ENCODE results near the gene RIN3. TPM values are rescaled to one million over a fixed set of nuclear protein-coding genes. Genes with fewer than 3 reads are reported as not detected.

RIN3 gene
- total and polyA plus RNA-seq, 2 donors (not counting 3 experiments of a cell fraction or from before 2014, with no cell fraction given), result 5.1 to 20.8 TPM

GRCh38 chr14:92615451-92615850, 101.9 kb downstream of the RIN3 start:
- Histone ChIP-seq H3K4me3 (replicated peaks in 1 of 3; ENCODE audit: insufficient read depth in 1 of 3, low read depth in 1 of 3, low read length in 3 of 3) (no peak overlapping the region), H2AFZ (ENCODE audit: low read depth, low read length) (no peak overlapping the region), H3K27ac (ENCODE audit: insufficient read depth, low read depth, low read length) (no peak overlapping the region), H3K4me1 (ENCODE audit: control insufficient read depth, extremely low read depth, insufficient read depth, low read length) (peaks cover 3% of the 10 kb centered on the region), H3K27me3 (ENCODE audit: control insufficient read depth in 2 of 2, insufficient read depth in 2 of 2, low read length in 2 of 2) (no peaks in the 10 kb centered on the region), H3K36me3 (ENCODE audit: control insufficient read depth in 2 of 2, extremely low read depth in 1 of 2, insufficient read depth in 2 of 2, low read length in 2 of 2) (peaks cover 0 to 1% of the 10 kb centered on the region in 2 experiments), H3K4me2 (ENCODE audit: insufficient read depth, low read length) (no peak overlapping the region), H3K79me2 (ENCODE audit: control insufficient read depth, insufficient read depth, low read length) (no peaks in the 10 kb centered on the region), H4K20me1 (replicated peaks; ENCODE audit: control insufficient read depth, extremely low read depth, insufficient read depth, low read length) (no peaks in the 10 kb centered on the region), H3K9me3 (replicated peaks; ENCODE audit: control insufficient read depth, insufficient read depth, low read length) (no peaks in the 10 kb centered on the region), H3K9me1 (replicated peaks; ENCODE audit: control insufficient read depth, extremely low read depth, insufficient read depth, low read length) (no peaks in the 10 kb centered on the region), H3K9ac (replicated peaks; ENCODE audit: extremely low read depth, insufficient read depth, low read length) (no peak overlapping the region)
- ChIA-PET CTCF (no interaction called here), POLR2A (no interaction called here)
- dilution Hi-C loops (cut with MboI; ENCODE audit: extremely low pct_ligation_motif_present, low sequenced_read_pairs) (no loop called here), intact Hi-C loops (cut with micrococcal nuclease) (no loop called here)
- no peak for FAIRE-seq
- TF ChIP-seq, protein P1, sequence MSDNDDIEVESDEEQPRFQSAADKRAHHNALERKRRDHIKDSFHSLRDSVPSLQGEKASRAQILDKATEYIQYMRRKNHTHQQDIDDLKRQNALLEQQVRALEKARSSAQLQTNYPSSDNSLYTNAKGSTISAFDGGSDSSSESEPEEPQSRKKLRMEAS (IDR thresholded peaks at IDR 0.05; ENCODE audit: insufficient read depth, insufficient read length), result no peak
- TF ChIP-seq GATA2 (IDR thresholded peaks at IDR 0.05; ENCODE audit: insufficient read depth, insufficient read length, low read depth, low read length) (no peak), POLR2A (IDR thresholded peaks at IDR 0.05; ENCODE audit: low read depth, low read length) (no peak), MYC (IDR thresholded peaks at IDR 0.05; ENCODE audit: low read depth, low read length) (no peak), POLR2AphosphoS5 (IDR thresholded peaks at IDR 0.05; ENCODE audit: insufficient read depth, low read depth, low read length) (no peak), FOS (IDR thresholded peaks at IDR 0.05; ENCODE audit: borderline replicate concordance, insufficient read depth, low read length) (no peak), EZH2 (IDR thresholded peaks at IDR 0.05; ENCODE audit: borderline replicate concordance, low read depth, low read length, severe bottlenecking) (no peak), JUN (IDR thresholded peaks at IDR 0.05; ENCODE audit: borderline replicate concordance, insufficient read depth, insufficient read length, low read depth) (no peak)
- TF ChIP-seq, protein P2, sequence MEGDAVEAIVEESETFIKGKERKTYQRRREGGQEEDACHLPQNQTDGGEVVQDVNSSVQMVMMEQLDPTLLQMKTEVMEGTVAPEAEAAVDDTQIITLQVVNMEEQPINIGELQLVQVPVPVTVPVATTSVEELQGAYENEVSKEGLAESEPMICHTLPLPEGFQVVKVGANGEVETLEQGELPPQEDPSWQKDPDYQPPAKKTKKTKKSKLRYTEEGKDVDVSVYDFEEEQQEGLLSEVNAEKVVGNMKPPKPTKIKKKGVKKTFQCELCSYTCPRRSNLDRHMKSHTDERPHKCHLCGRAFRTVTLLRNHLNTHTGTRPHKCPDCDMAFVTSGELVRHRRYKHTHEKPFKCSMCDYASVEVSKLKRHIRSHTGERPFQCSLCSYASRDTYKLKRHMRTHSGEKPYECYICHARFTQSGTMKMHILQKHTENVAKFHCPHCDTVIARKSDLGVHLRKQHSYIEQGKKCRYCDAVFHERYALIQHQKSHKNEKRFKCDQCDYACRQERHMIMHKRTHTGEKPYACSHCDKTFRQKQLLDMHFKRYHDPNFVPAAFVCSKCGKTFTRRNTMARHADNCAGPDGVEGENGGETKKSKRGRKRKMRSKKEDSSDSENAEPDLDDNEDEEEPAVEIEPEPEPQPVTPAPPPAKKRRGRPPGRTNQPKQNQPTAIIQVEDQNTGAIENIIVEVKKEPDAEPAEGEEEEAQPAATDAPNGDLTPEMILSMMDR (IDR thresholded peaks at IDR 0.05; ENCODE audit: extremely low read depth in 1 of 2, insufficient read depth in 1 of 2, low read depth in 1 of 2, low read length in 2 of 2), result no peak
- BruUV-seq (replicated peaks), result no TSS peak
- no peak for DNase-seq (ENCODE audit: low read depth, low spot score)
